AG09319 (cell line): ENCODE results near the gene EIF4G3.

Experiments
- DNase-seq: peaks from one replicate; pipeline ENCODE4 v3.0.0-alpha.2; 2010; ENCODE audit warnings: low read depth; ENCODE audit errors: extremely low read depth
- CTCF ChIP-seq: IDR thresholded peaks from 2 replicates; pipeline ENCODE4 v1.5.1; 2011; ENCODE audit warnings: low read depth, mild to moderate bottlenecking, inconsistent platforms, low read length, moderate library complexity

The EIF4G3 gene

GRCh38 chr1:20887246-20887645 is 289.5 kb downstream of the EIF4G3 start:
- DNase-seq = no peak
- no peak for TF ChIP-seq CTCF

- TF ChIP-seq CTCF = no peak
- no peak for DNase-seq
Measured at GRCh38 chr1:20885121-20885520, 291.6 kb downstream of the EIF4G3 start.

GRCh38 chr1:20884513-20884912 is 292.2 kb downstream of the EIF4G3 start:
- DNase-seq = no peak
- no peak for TF ChIP-seq CTCF

GRCh38 chr1:20883766-20884165 is 292.9 kb downstream of the EIF4G3 start:
- DNase-seq = no peak
- TF ChIP-seq CTCF = no peak

GRCh38 chr1:20882837-20883236 is 293.9 kb downstream of the EIF4G3 start:
- no peak for TF ChIP-seq CTCF

GRCh38 chr1:20878799-20879198 is 297.9 kb downstream of the EIF4G3 start:
- DNase-seq = no peak
- no peak for TF ChIP-seq CTCF

More at GRCh38 chr1:20882837-20883236, 293.9 kb downstream of the EIF4G3 start:
- DNase-seq = no peak

GRCh38 chr1:20875198-20875973 is 301.3 kb downstream of the EIF4G3 start:
- TF ChIP-seq CTCF = no peak
- no peak for DNase-seq
